Stimulated activated CD4-positive, alpha-beta T cell treated with anti-CD3 and anti-CD28 coated beads, Interleukin-4, amount 100 ng/mL, for 4 hours (primary cell): ENCODE measurements around the gene EPHA2.
"Not testable (repeated sequence)": the region's sequence is repeated elsewhere in the genome, so short reads cannot be mapped to it uniquely, and the experiment has no call there.

Experiments
- DNase-seq, 2 experiments: peaks; one replicate each; pipeline ENCODE4 v3.0.0-alpha.2; 2020

EPHA2 gene

DNA sequence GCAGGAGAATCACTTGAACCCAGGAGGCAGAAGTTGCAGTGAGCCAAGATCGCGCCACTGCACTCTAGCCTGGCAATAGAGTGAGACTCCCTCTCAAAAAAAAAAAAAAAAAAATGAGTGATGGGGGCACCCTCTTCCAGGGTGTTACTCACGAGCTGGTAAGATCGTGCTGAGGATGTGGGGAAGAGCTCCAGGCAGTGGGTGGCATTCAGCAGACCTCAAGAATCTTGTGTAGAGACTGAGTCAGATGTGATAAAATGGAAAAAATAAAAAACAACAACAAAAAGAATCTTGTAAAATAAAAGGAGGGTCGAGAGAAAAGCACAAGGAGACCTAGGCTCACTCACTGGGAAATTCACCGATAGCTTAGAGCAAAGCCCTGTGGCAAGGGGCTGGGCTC, 38.5 kb downstream of the EPHA2 start:
- no peak for DNase-seq

DNA sequence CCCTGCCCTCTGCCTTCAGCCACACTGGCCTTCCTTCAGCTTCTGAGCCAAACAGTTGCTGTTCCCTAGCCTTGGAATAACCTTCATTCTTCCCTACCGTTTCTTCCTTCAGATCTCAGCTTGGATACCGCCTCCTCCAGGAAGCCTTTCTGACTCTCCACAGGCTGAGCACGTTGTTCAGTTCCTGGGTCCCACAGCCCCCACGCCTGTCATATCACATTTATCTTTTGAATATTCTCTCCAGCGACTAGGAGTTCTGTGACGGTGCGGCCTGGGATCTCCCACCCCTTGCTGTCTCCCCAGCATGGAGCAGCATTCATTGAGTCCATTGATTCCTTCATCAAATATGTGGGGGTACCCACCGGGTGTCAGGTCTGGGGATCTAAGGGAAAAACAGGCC, 39.2 kb downstream of the EPHA2 start:
- no peak for DNase-seq

- no peak for DNase-seq
These were observed 39.9 kb downstream of the EPHA2 start for GRCh38 chr1:16116002-16116401.

DNA sequence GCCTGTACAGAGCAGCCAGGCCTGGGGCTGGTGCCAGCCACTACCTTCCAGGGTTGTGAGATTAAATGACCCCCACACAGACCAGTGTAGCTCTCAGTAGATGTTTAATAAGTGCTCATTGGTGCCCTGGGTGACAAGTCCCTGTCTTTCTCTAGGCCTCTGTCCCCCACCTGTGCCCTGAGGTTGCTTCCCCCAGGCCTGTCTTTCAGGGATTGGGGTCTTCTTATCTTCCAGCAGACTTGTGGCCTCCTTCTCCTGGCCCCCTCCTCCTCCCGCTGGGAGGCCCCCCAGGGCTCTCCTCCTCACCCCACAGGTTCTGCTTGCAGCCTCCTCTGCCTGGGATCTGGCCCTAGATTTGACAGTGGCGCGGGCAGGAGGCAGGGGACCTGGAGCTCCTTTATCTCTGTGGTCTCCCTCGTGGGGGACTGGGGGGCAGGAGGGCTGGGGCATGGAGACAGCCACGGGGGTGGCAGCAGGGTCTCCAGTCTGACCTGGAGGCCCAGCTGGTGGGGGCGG, 40.3 kb downstream of the EPHA2 start:
- DNase-seq = no peak

- no peak for DNase-seq
These were observed 41.1 kb downstream of the EPHA2 start for GRCh38 chr1:16114527-16115467.

DNA sequence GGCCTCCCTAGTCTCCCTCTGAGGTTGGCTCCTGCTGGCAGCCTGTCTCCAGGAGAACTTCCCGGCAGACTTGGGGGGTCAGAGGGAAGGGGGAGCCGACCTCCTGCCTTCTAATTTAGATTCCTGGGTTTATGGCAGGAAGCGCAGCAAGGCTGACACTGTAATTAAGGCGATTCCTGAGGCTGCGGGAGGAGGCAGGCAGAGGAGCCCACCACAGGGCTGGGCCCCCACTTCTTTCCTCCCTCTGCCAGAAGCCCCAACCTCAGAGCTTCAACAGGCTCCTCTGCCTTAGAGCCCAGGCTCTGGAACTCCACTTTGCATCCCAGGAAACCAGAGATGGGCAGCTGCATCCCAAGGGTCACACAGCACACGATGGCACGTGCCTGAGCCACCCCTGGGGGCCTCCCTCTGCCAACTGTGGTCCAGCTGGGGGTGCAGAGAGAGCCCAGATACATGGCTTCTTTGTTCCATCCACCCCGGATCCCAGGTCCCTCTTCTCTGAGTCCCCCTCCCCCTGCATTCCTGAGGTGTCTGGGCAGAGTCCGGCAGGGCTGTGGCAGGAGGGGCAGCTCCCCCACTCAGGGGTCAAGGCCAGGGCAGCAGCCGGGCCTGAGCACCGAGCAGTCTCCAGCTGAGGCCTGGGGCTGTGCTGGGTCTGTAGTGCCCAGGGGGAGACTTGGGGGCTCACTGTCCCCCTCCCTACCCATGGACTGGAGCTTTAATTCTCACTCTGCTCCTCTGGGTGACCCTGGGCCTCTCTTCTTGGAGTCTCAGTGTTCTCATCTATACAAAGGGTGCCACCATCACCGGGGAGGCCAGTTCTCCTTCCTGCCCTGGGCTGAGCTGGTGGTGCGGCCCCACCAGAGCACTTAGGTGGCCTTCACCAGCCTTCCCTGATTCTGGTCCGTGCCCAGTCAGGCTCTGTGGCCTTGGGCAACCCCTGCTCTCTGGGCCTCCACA, 43.0 kb downstream of the EPHA2 start:
- DNase-seq = no peak

DNA sequence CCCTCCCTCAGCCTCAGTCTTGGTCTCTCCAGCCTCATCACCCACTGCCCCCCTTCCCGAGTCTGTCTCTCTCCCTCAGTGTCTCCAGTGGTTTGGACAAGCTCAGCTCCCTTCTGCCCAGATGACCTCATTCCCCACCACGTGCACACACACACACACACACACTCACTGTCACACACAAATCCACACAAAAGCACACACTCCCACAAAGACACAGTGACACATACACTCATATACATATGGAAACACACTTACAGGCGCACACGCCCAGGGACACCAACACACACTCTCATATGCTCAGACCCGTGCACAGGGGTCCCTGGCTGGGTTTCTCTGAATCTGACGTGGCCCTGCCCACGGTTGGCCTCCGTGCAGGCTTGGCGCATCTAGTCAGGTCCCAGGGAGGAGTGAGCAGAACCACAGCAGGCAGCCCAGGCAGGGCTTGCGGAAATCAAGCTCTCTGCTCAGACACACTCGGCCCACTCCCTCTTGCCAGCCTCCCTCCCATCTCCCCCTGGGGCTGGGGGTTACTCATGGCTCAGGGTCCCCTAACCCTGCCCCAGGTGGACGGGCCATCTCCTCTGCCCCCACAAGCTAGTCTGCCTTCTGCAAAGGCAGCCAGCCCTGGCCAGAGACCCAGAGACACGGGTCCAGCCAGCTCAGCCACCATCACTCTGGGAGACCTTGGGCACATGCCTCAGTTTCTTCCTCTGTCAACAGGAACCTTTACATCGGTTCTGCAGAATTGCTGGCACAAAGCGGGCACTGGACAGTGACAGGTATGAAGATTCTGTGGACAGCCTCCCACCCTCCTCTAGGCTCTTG, 43.9 kb downstream of the EPHA2 start:
- no peak for DNase-seq

- no peak for DNase-seq
These were observed 45.0 kb downstream of the EPHA2 start for GRCh38 chr1:16110884-16111283.

GRCh38 chr1:16110456-16110855, 45.4 kb downstream of the EPHA2 start:
- no peak for DNase-seq

DNA sequence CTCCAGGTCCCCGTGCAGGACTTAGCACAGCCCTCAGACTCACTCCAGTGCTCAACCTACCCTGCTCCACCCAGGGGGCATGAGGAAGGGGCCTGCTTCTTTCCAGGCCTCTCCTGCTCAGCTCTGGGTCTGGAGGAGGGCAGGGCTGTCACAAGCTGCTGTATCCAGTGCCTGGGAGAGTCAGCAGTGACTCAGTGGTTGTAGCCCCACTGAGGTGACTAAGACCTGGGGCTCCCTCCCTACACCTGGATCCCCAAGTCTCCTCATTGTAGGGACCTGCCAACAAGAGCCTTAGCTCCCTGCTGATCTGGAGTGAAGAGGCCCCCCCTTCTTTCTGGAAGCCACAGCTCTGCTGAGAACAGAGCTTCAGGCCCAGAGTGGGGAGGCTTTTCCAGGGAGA, 46.3 kb downstream of the EPHA2 start:
- no peak for DNase-seq

DNA sequence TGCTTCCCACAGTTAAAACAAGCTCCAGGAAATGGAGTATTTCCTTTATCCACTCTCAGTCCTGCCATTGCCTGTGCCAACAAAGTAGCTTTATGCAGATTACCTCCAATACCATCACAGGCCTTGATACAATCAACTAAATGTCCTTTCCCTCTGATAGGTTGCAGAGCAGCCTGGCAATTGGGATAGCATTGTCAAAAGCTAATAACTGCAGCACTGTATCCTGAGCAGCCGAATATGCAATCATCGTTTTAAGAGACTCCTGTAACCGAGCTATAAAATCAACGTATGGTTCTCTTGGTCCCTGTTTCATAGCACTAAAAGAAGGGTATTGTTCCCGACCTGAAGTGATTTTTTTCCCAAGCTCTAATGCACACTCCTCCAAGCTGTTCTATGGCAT, 48.8 kb downstream of the EPHA2 start:
- DNase-seq = not testable (repeated sequence)

GRCh38 chr1:16101623-16102022, 54.2 kb downstream of the EPHA2 start:
- DNase-seq = no peak

- DNase-seq = no peak
These were observed 56.5 kb downstream of the EPHA2 start for GRCh38 chr1:16099412-16099811.

- no peak for DNase-seq
These were observed 60.4 kb downstream of the EPHA2 start for GRCh38 chr1:16095447-16095846.

DNA sequence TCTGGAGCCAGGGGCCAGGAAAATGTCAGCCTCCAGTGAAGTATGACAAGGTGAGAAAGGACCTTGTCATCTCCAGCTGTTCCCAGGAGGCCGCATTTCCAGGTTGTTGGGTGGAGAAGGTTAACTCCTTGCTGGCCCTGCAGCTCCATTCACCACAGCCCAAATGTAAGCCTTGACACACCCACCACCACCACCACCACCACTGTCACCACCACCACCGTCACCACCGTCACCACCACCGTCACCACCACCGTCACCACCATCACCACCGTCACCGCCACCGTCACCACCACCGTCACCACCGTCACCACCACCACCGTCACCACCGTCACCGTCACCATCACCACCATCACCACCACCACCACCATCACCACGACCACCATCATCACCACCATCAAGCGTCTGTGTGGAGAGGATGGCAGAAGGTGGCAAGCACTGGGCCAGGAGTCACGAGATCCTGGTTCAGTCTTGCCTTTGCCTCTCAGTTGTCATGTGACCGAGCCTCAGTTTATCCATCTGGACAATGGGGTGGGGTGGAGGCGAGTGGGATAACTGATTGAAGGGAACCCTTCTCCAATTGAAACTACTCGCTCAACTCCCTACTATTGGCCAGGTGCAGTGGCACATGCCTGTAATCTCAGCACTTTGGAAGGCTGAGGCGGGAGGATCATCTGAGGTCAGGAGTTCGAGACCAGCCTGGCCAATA, 61.3 kb downstream of the EPHA2 start:
- DNase-seq = no peak

GRCh38 chr1:16093611-16094010, 62.3 kb downstream of the EPHA2 start:
- DNase-seq = no peak

DNA sequence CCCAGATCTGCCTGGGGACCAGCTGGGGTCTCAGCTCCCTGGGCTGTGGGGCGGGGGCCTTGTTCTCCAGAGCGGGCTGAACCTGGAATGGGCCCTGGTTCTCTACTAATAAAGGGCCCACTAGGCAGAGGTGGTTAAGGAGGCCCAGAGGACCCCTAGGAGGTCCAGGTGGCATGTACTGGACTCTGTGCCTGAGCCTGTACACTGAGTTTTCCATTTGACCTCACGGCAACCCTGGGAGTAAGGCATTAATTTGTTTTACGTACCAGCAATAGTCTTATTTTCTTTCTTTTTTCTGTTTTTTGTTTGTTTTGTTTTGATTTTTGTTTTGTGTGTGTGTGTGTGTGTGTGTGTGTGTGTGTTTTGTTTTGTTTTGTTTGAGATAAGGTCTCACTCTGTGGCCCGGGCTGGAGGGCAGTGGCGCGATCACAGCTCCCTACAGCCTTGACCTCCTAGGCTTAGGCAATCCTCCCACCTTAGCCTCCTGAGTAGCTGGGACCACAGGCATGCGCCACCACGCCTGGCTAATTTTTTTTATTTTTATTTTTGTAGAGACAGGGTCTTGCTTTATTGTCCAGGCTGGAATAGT, 62.9 kb downstream of the EPHA2 start:
- no peak for DNase-seq

DNA sequence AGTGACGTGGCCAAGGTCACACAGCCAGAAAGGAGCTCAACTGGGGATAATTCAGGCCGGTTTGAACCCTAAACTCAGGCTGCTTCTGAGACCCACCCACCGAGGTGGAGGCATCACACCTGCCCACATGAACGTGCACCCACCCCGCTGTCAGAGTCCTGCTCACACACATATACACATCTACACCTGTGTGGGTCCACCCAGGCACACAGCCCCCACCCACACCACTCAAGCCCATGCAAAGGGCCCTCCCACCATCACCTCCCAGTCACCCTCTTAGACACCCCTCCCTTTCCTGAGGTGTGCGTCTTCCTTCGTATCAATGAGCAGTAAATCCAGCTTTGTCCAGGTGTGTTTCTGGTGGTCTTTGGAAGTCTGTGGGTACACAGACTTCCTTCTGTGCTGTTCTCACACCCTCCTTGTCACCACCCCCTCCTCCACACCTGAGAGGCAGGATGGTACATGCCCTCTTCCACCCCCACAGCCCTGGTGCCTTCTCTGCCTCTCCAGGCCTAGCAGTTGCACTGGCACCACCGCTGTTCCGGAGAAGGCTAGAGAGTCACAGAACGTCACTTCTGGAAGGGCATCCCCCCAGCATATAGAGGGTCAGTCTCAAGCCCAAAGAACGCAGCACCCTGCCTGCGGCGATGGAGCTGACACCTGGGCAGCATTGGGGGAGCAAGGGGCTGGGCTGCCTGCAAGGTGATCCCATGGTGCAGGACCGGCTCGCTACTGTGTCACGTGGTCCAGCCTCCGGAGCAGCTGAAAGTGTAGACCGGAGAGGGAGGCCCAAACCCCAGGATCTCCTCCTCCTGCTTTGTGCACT, 63.6 kb downstream of the EPHA2 start:
- DNase-seq = no peak

GRCh38 chr1:16091296-16091695, 64.6 kb downstream of the EPHA2 start:
- DNase-seq = no peak

DNA sequence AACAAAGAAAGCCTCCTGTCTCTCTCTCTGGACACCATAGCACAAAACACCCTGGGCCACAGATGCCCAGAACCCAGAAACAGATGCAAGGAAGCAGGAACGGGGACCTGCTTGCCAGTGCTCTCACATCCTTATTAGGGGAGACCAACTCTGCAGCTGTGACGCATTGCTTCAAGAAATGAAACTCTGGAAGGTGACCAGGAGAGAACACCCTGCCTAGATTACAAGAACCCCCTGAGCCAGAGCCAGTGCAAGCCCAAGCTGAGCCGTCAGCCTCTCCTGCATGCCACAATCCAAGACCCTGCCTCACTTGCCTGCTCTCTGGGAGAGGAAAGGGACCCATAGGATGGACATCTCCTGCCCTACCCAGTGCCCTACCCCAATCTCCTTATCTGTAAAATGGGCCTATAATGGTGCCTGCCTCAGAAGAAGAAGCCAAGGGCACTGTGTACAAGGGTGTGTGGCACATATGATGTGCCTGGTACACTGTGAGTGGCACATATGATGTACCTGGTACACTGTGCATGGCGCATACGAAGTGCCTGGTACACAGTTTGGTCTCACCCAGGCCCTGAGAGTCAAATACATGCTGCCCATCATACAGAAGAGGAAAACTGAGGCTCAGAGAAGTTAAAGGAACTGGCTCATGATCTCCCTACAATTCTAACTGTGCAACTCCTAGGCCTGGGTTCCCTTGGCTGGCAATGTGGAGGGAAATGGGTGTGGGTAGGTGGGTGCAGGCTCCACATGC, 65.6 kb downstream of the EPHA2 start:
- no peak for DNase-seq
